ENCODE results near the gene SPEG. TPM values are rescaled to one million over a fixed set of nuclear protein-coding genes. Genes with fewer than 3 reads are reported as not detected.

Gene SPEG
- total RNA-seq, 2 experiments from 2014 or later: 0.46 TPM; not detected in 1

- CTCF ChIA-PET (ENCODE audit: unreplicated experiment): no interaction called here
- no TSS peak for BruUV-seq (replicated peaks)
- TF ChIP-seq EZH2phosphoT487 (IDR thresholded peaks at IDR 0.05; ENCODE audit: borderline replicate concordance, low read depth, low read length) (no peak), CTCF (conservative IDR thresholded peaks at IDR 0.05; ENCODE audit: low read length) (no peak)
Observed at GRCh38 chr2:219474285-219475060, 39.8 kb downstream of the SPEG start.

GRCh38 chr2:219475278-219475677, 40.6 kb downstream of the SPEG start:
- no peaks in the 10 kb centered on the region for H3K9me2 ChIP-seq (ENCODE audit: insufficient read depth, low read length)
- no peaks in the 10 kb centered on the region for H3K79me2 ChIP-seq (ENCODE audit: insufficient read depth, low read depth, low read length)
- no peak overlapping the region for H3K4me3 ChIP-seq (ENCODE audit: low read depth, low read length, poor library complexity, severe bottlenecking)
- H3K36me3 ChIP-seq (ENCODE audit: insufficient read depth, low read length): no peaks in the 10 kb centered on the region
- ChIA-PET POLR2A (interaction anchor here (1.0 kb wide), 1 partner anchor 49 kb away, joined by 3 read pairs; no protein-coding TSS in a partner anchor), CTCF (ENCODE audit: unreplicated experiment) (interaction anchor here (1.1 kb wide), 1 partner anchor 19 kb away, joined by 6 read pairs; no protein-coding TSS in a partner anchor)
- H4K20me1 ChIP-seq (ENCODE audit: insufficient read depth, low read length): no peaks in the 10 kb centered on the region; the same call in 1 of the 2 replicates
- intact Hi-C loops (cut with micrococcal nuclease; ENCODE audit: unreplicated experiment): no loop called here
- H3K9me3 ChIP-seq (ENCODE audit: low read length): no peaks in the 10 kb centered on the region
- no peak for DNase-seq (ENCODE audit: low spot score)
- no peaks in the 10 kb centered on the region for H3K4me1 ChIP-seq (ENCODE audit: insufficient read depth, low read length, poor library complexity, severe bottlenecking)
- no peak overlapping the region for H2AFZ ChIP-seq (ENCODE audit: low read length)
- no TSS peak for BruUV-seq (replicated peaks)
- H3K27ac ChIP-seq (ENCODE audit: low read depth, low read length, poor library complexity, severe bottlenecking): no peak overlapping the region
- TF ChIP-seq EZH2phosphoT487 (IDR thresholded peaks at IDR 0.05; ENCODE audit: borderline replicate concordance, low read depth, low read length) (no peak), CTCF (conservative IDR thresholded peaks at IDR 0.05; ENCODE audit: low read length) (no peak)
- no peak overlapping the region for H3K4me2 ChIP-seq (ENCODE audit: low read length)

More at GRCh38 chr2:219474285-219475060, 39.8 kb downstream of the SPEG start:
- H4K20me1 ChIP-seq (ENCODE audit: insufficient read depth, low read length): no peaks in the 10 kb centered on the region; the same call in 1 of the 2 replicates
- no peaks in the 10 kb centered on the region for H3K79me2 ChIP-seq (ENCODE audit: insufficient read depth, low read depth, low read length)
- H2AFZ ChIP-seq (ENCODE audit: low read length): no peak overlapping the region
- intact Hi-C loops (cut with micrococcal nuclease; ENCODE audit: unreplicated experiment): no loop called here
- DNase-seq (ENCODE audit: low spot score): no peak
- no peaks in the 10 kb centered on the region for H3K4me1 ChIP-seq (ENCODE audit: insufficient read depth, low read length, poor library complexity, severe bottlenecking)
- H3K27ac ChIP-seq (ENCODE audit: low read depth, low read length, poor library complexity, severe bottlenecking): no peak overlapping the region
- POLR2A ChIA-PET: interaction anchor here (0.7 to 1.0 kb wide), 2 partner anchors 50 to 1762 kb away, joined by 3 read pairs; no protein-coding TSS in a partner anchor
- H3K9me3 ChIP-seq (ENCODE audit: low read length): no peaks in the 10 kb centered on the region
- no peak overlapping the region for H3K4me3 ChIP-seq (ENCODE audit: low read depth, low read length, poor library complexity, severe bottlenecking)
- H3K4me2 ChIP-seq (ENCODE audit: low read length): no peak overlapping the region
- no peaks in the 10 kb centered on the region for H3K36me3 ChIP-seq (ENCODE audit: insufficient read depth, low read length)
- no peaks in the 10 kb centered on the region for H3K9me2 ChIP-seq (ENCODE audit: insufficient read depth, low read length)
